SKM-1 (cell line): ENCODE results near the gene SPI1.
A peak's percentile ranks its signal among the peaks of the same experiment; 100 is the strongest.

Experiments used
- DNase-seq: peaks from one replicate; lab custom pipeline; 2025; ENCODE audit not compliant: unreplicated experiment; lab: John Stamatoyannopoulos, UW

SPI1 gene

GRCh38 chr11:47359586-47359985 is 18.8 kb downstream of the SPI1 start:
- DNase-seq: peak; percentile 54

GRCh38 chr11:47359162-47359561 is 19.2 kb downstream of the SPI1 start:
- DNase-seq: no peak

- DNase-seq: no peak
Measured at GRCh38 chr11:47358731-47359051, 19.7 kb downstream of the SPI1 start.

DNA sequence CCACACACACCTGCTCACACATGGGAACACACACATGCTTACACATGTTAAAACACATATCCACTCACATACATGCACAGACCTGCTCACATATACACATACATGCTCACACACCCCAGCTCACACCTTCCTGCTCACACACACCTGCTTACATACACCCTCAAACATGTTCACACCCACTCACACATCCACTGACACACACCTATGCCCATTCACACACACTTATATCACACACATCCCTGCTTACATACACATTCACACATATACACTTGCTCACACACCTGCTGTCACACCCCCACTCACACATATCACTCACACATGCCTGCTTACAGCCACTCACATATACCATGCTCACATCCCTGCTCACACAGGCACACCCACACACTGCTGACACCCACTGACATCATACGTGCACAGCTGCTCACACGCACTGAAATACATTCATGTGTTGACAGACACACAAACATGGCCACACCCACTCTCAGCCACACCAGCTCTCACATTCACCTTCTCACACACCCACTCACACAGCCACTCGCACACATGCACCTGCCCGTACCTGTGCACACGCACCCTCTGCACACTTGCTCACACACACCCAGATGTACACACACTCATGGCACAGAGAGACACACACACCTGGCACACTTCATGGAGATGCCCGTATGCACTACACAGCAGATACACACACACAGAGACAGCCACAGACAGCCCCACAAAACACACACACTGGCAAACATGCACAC is 20.2 kb downstream of the SPI1 start:
- no peak for DNase-seq

- DNase-seq: no peak
Measured at GRCh38 chr11:47356998-47357329, 21.4 kb downstream of the SPI1 start.

DNA sequence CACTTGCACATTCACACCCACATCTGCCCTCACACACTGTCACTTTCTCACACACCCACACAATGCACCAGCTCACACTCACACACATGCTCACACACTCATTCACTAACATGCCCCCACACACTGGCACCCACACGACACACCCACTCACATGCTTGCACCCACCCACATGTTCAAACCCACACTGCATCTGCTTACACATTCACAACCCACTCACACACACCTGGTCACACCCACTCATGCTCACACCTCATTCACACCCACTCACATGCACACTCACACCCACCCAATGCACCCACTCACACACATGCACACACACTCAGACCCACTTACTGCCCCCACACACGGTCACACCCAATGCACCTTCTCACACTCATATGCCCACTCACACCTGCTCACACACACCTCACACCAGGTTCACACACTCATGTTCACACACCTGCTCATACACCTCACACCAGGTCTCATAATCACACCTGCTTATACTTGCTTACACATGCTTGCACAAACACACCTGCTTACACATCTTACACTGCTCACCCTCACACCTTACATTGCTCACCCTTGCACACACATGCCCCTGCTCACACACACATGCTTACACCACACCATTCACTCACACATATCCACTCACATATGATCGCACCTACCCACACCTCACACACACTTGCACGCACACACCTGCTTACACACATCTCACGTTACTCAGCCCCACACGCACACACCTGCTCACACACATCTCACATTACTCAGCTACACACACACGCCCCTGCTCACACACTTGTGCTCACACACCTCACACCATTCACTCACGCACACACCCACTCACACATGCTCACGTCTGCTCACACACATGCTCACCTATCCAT is 22.0 kb downstream of the SPI1 start:
- DNase-seq: no peak

DNA sequence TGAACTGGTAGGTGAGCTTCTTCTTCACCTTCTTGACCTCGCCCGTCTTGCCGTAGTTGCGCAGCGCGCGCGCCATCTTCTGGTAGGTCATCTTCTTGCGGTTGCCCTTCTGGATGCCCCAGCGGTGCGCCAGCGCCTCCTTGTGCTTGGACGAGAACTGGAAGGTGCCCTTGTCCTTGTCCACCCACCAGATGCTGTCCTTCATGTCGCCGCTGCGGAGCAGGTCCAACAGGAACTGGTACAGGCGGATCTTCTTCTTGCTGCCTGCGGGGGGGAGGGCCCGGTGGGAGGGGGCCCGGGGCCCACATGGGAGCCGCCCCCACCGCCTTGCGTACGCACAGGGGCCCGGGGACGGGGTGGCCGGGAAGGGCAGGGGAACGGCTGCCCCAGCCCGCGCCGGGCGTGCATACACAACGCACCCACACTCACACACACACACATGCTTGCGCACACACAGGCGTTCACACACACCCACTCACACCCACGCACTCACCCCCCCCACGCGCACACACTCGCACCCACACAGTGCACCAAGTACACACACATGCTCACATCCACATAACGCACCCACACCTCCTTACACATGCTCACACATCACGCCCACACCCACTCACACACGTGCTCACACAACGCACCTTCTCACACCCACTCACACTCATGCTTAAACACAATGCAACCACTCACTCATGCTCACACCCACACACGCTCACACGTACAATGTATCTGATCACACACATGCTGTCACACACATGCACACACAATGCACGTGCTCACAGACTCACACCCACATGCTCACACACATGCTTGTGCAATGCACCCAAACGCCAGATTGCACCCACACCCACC is 22.8 kb downstream of the SPI1 start:
- no peak for DNase-seq

- no peak for DNase-seq
Measured at GRCh38 chr11:47354913-47355282, 23.4 kb downstream of the SPI1 start.

DNA sequence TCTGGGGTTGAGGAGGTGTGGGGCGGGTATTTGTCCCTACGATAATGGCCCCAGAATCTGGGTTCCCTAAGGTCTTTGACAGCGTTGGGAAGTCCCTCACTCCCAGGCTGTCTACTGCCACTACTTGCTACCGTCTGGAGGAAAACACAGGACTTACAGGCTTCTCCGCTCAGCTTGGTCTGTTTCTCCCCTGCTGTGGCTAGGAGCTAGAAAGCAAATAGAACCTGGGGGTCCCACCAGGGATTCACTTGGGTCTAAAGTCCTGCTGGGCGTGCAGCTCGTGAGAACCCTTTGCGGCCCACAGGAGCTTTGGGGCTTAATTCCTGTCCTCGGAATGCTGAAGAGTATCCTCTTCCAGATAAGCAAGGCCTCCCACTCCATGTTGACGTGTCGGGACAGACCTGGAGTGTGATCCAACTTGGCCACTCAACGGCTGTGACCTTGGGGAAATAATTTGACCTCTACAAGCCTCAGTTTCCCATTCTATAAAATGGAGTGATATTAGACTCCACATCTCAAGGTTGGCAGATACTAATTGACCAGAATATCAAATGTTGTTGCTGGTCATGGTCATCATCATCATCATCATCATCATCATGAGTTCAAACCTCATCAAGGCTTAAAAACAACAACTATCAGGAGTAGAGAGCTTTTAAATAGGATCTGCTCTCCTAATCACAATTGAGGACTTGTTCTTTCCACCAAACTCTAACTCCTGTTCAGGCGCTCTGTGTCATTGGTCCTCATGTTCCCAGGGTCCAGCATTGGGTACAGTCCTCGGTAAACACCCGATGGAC is 24.2 kb downstream of the SPI1 start:
- DNase-seq: no peak

DNA sequence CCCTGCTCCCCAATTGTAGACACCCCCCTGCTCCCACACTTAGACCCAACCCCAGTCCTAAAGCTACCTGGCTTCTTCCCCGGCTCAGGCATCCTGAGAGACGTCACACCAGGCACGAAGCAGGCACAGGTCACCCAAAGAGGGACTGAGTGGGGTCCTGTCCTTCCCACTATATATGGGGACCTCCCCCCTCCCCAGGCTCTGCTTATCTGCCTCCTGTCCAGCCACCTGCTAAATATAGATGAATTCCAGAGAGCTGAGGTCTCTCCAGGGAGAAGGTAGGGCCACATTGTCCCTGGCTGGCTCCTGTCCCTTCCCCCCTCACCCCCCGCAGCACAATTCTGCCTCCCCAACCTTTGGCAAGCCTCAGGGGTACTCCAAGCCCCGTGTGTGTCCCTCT is 25.8 kb downstream of the SPI1 start, which contains the start of gene MYBPC3:
MYBPC3 (minus strand) TSS at position 147 of the 400 bp plus-strand sequence; CDS start at position 92, 55 bp downstream.
- DNase-seq: no peak

GRCh38 chr11:47351156-47352126 is 26.9 kb downstream of the SPI1 start:
- no peak for DNase-seq

- DNase-seq: no peak
Measured at GRCh38 chr11:47350315-47350714, 28.0 kb downstream of the SPI1 start.

GRCh38 chr11:47349521-47350095 is 28.7 kb downstream of the SPI1 start:
- DNase-seq: no peak

DNA sequence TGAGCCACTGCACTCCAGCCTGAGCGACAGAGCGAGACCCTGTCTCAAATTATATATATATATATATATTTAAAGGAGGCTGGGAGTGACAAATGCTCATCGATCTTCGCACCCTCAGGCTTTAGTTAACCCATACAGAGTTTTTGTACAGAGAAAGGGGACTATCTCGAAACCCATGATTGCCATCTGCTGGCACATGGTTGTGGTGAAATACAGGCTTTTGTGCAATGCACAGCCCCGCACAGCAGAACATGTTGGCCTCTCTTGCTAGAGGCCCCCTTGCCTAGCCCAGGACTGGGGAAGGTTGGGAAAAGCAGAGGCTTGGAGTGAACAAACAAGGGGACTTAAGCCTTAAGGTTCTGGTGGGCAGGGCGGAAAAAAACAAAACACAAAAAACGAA is 29.5 kb downstream of the SPI1 start:
- DNase-seq: peak; percentile 41

GRCh38 chr11:47348131-47348802 is 30.1 kb downstream of the SPI1 start:
- DNase-seq: no peak

GRCh38 chr11:47347137-47347536 is 31.2 kb downstream of the SPI1 start:
- no peak for DNase-seq

DNA sequence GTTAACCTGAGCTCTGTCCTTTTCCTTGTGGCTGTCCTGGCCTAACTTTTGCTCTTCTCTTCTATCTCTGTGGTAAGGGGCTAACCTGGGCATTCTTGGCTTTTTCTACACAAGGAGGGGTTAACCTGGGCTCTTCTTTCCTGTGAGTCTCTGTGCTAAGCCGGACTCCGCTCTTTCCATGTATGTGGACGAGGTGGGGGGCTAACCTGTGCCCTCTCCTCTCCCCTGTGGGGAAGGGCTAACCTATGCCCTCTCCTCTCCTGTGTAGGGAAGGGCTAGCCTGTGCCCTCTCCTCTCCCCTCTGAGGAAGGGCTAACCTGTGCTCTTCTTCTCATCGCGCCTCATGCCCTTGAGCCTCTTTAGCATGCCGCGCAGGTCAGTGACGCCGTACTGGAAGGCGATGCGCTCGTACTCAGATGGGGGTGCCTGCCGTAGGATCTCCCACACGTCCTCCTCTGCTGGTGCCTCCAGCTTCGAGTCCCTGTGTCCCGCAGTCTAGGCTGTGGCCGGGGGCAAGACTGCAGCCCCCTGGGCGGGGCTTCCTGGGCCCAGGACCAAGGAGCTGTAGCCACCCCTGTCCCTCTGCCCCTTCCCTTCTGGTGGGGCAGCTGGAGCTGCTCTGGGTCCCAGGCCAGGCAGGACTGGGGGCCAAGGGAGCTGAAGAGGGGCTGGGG is 32.3 kb downstream of the SPI1 start:
- DNase-seq: no peak

GRCh38 chr11:47342854-47343253 is 35.5 kb downstream of the SPI1 start:
- no peak for DNase-seq
